GM18951 (cell line): ENCODE measurements around the gene OLFM1.
"Not testable (repeated sequence)": the region's sequence is repeated elsewhere in the genome, so short reads cannot be mapped to it uniquely, and the experiment has no call there.

Experiments used
- POLR2A ChIP-seq: IDR thresholded peaks from 4 replicates; pipeline ENCODE4 v1.6.1; 2011; ENCODE audit warnings: mild to moderate bottlenecking; ENCODE audit not compliant: insufficient read length, insufficient read depth; ENCODE audit errors: extremely low read depth
- in situ Hi-C: fragments of 300-500 bp; cut with MboI; formaldehyde crosslinking; loops from one replicate; pipeline ENCODE4 v1.12.0; 2022; ENCODE audit warnings: low sequenced_read_pairs, mixed read lengths, inconsistent platforms; ENCODE audit not compliant: unreplicated experiment

The OLFM1 gene

DNA sequence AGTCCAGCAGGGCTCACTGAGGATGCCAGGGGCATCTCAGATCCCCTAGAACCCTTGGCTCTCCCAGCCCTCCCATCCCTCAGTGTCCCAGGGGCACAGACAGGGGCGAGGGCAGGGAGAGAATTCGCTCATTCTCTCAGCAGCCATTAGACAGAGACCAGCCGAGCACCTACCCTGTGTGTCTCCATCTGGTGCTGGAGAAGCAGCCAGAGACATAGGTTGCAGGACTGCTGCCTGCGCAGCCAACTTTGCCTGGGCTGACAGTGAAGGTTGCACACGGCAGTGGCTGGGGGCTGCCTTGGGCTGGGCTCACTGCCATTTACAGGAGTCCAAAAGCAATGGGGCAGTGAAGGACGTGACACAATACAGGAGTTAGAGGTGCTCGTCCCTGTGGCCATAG lies 60.9 kb downstream of the OLFM1 start:
- in situ Hi-C loops, result no loop called here
- no peak for TF ChIP-seq POLR2A

DNA sequence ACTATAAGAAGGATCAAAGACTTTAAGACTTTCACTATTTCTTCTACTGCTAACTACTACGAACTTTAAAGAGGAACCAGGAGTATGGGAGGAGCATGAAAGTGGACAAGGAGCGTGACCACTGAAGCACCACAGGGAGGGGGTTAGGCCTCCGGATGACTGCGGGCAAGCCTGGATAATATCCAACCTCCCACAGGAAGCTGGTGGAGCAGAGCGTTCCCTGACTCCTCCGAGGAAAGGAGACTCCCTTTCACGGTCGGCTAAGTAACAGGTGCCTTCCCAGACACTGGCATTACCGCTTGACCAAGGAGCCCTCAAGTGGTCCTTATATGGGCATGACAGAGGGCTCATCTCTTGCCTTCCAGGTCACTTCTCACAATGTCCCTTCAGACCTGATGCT lies 62.4 kb downstream of the OLFM1 start:
- in situ Hi-C loops, result not testable (repeated sequence)

DNA sequence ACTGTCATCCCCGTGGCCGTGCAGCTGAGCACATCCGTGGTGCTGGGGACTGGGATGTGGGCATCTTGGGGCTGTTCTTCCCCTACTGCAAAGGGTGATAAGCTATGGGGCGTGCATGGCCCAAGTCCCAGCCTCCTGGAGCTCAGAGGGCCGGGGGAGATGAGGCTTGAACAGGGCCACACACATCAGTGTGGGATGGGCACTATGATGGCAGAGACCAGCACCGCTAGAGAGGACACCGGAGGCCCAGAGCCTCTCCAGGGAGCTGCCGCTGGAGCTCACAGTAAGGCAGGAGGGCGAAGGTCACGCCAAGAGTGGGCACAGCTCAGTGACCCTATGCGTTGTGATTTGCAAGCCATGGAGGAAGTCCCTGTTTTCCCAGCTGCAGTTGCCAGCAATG lies 63.5 kb downstream of the OLFM1 start:
- in situ Hi-C loops, result no loop called here
- TF ChIP-seq POLR2A, result no peak

DNA sequence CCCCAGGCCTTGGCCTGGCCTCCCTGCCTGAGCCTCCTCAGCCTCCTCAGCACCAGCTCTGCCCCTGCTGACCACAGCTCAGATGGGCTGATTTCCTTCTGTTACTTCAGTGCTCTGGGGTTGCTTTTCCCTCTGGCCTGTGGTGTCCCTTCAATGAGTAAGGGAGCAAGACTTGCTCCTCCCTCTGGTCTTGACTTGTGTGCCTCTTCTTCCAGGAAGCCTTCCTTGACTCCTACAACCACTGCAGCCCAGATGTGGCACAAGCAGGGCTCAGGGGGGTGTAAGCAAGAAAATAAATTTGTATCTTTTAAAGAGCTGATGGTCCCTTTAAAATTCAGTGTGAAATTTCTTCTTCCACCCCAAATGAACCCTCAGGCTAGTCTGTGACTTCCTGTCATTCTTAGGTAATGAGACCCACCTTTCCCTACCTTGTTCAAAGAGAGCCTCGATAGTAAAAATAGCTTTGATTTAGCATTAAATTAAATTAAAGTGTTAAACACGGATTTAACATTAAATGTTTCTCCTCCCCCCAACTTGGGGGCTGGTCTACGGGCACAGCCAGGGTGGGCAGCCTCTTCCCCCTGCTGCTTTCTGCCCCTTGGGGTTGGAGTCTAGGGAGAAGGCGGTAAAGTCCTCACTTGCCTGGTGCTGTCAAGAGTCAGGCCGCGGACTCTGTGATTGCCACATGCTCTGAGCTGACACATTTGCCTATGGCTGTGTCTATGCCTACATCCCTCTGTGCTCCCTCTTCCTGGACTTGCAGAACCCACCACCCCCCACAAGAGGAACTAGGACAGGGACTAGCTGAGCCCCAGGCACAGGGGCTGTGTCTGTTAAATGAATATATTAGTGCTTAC lies 64.5 kb downstream of the OLFM1 start:
- in situ Hi-C loops, result no loop called here
- TF ChIP-seq POLR2A, result no peak

DNA sequence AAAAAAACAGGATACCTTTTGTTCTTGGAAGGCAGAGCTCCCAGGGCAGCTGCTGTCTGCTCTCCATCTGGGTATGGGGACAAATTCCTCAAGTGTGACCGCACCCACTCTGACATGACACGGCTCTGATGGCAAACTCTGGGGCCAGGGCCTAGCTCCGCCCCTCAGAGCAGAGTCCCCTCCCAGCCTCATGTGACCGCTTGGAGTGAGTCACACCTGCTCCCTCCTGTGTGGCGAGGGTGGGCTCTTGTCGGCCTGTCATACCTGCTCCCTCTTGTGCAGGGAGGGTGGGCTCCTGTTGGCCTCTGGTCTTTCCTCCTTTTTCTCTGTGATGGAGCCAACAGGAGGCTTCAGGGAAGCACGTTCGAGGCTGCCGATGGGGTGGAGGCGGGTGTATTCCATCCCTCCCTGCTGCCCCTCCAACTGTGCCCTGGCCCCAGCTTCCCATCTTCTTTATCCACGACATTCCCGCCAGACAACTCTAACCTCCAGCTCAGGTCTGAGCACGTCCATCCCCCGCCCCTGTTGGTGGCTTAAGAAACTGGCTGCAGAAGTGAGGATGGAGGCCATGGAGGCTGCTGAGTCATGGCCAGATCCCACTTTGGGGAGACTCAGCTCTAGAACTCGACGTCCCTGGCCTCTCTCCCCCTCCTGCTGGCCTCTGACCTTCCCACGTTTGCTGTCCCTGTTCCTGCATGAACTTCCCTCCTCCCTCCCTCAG lies 65.3 kb downstream of the OLFM1 start:
- in situ Hi-C loops, result no loop called here
- no peak for TF ChIP-seq POLR2A

DNA sequence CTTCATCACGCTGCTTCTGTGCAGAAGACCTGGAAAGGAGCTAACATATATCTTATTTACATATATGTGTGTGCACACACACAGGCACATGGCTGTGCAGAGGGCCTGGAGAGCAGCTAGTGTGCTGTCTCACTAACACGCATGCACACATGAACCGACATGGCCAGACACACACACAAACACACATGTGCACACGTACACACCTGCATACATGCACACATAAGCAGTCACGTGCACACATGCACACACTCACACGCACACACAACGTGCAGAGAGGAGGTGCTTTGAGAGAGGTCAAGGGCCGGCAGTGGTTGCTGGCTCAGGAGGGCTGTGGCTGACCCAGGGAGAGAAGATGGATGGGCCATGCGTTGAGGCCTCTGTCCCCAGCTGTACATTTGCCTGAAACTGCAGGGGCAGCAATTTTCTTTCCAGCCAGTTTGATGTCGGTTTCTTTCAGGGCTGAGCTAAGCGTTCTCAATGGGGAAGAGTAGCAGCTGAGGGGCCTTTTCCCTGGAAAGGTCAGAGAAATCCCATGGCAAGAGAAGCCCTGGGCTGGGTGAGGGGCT lies 66.7 kb downstream of the OLFM1 start:
- no peak for TF ChIP-seq POLR2A

DNA sequence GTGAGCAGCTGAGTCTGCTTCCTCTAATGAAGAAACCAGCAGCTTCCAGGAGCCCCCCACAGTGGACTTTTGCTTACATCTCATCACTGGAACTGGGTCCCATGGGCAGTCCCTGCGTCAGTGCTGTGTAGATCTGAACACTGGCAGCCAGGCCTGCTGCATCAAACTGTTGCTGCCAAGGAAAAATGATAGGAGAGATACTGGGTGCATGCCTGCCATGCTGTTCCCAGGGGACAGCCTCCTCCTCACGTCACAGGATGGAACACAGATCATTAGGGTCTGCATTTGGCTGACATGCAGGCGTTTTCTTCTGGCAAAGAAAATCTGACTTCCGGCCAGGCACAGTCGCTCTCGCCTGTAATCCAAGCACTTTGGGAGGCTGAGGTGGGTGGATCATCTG lies 67.9 kb downstream of the OLFM1 start:
- TF ChIP-seq POLR2A, result no peak
- in situ Hi-C loops, result no loop called here

More for the DNA sequence above, 66.7 kb downstream of the OLFM1 start:
- in situ Hi-C loops, result no loop called here

DNA sequence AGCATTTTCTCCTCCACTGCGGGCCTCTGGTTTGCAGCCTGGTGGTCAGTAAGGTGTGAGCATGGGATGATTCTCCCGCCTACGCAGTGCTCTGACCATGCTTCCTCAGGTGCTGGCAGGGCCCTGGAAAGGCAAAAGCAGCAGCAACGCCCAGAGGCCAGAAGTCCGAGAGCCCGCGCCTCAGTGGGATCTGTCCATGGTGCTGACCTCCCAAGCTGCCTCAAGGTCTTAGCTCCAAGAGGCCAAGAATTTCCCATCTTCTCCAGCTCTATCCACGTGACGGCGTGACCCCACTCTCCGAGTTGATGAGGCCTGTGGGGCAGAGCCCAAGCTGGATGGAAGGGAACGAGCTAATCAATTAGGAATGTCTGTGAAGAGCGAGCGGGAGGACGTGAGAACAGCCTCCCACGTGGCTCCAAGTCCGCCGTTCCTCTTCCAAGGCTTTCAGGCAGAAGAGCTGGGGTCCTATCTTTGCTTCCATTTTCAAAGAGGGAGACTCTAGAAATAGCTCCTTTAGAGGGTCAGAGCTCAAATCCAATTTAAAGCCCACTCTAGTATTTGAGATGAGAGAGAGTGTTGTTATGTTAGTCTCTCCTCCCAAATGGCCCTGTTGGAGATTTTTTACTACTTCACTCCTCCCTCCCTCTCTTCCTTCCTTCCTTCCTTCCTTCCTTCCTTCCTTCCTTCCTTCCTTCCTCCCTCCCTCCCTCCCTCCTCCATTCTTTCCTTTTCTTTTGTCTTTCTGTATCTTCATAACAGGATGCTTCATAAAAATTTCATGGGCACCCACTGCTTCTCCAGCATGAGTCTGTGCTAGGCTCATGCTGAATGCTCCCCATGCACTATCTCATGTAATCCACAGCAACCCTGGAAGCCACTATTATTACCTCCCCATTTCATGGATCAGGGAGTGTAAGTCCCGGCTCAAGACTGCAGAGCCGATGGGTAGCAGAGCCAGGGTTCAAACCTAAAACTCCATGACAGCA lies 69.3 kb downstream of the OLFM1 start:
- TF ChIP-seq POLR2A, result no peak
- in situ Hi-C loops, result no loop called here

DNA sequence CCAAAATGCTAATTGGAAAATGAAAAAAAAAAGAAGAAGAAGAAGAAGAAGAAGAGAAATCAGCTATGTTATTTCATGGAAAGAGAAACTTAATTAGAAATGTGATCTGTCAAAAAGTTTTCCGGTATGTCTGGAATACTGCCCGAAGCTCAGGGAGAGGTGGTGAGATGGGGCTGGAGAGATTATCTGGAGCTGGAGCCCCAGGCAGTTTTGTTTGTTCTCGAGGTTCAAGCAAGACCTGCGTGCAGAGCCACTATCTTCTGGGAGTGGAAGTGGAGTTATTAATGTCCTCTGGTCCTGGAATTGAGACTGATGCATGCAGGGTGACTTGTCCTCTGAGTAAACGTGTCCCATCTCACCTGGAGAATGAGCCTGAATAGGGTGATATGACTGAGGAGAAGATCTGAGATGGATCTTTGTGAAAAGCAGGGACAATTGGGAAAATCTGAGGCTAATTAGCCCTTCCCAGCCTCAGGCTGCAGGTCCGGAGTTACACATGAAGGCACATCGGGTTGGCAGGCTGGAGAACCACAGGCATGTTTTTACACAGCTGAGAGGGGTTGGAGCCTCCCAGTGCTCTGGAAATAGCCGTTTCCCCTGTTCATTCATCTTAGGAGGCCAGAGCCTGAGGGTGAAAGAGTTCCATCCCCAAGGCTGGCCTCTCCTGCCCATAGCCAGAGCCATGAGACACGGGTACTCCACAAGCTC lies 70.5 kb downstream of the OLFM1 start:
- TF ChIP-seq POLR2A, result no peak
- in situ Hi-C loops, result no loop called here

DNA sequence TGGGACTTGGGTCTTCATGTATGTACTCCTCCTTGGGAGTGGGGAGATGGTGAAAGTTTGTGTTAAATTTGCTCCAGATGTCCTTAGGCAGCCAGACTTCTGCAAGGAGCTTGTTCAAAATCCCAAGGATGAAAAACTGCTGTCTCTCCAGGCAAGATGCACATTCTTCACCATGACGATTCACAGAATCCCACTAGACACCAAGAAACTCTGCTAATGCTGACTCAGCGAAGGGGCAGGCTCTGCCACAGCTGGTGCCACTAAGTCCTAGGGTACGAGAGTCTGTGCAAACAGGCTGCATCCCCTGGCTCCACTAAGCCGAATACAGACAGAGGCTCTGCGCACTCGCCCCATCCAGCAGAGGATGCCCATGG lies 71.1 kb downstream of the OLFM1 start:
- in situ Hi-C loops, result no loop called here

DNA sequence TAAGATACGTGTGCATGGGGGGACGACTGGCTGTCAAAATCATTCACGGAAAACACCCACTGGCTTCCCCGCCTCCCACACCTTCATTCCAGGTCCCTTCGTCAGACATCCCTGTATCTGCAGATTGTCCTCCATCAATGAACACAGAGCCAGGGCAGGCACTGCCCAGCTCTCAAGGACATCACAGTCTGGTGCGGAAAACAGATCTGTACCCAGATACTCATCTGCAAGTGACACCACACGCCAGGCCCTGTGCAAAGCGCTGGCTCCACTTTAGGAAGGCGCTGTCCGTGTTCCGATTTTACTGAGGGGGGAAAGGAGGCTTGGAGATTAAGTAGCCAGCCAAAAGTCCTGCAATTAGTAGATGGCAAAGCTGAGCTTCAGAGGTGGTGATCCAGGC lies 72.3 kb downstream of the OLFM1 start:
- no peak for TF ChIP-seq POLR2A
- in situ Hi-C loops, result no loop called here

More for the DNA sequence above, 71.1 kb downstream of the OLFM1 start:
- no peak for TF ChIP-seq POLR2A

DNA sequence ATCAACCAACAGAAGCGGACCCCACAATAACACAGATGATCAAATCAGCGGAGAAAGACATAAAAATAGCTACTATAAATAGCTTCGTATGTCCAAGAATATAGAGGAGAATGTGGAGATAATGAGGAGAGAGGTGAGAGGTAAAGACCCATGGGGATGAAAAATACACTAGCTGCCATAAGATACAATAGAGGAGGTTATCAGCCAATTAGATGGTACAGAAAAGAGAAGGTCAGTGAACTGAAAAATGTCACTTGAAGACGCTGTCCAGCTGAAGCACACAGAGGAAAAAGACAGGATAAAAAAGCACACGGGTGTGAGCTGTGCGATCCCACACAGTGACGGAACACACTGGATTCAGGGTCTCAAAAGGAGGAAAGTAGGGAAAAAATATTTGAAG lies 73.4 kb downstream of the OLFM1 start:
- in situ Hi-C loops, result no loop called here
- no peak for TF ChIP-seq POLR2A

DNA sequence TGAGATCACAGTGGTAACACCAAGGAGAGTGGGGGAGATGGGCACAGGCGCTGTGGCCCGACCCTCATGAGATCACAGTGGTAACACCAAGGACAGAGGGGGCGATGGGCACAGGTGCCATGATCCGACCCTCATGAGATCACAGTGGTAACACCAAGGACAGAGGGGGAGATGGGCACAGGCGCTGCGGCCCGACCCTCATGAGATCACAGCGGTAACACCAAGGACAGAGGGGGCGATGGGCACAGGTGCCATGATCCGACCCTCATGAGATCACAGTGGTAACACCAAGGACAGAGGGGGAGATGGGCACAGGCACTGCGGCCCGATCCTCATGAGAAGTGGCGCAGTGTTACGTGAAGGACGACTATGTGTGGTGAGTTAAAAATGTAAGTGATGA lies 75.1 kb downstream of the OLFM1 start:
- in situ Hi-C loops, result not testable (repeated sequence)
